Measurements from ENCODE around the gene DCBLD1.
"Not testable (repeated sequence)": the region's sequence is repeated elsewhere in the genome, so short reads cannot be mapped to it uniquely, and the experiment has no call there.

The DCBLD1 gene

GRCh38 chr6:117482240-117483003 is at the start of gene DCBLD1:
TSS of gene DCBLD1 (plus strand) at chr6:117482674. CDS start at chr6:117482782, 108 bp downstream.
- DNase-seq: no peak

GRCh38 chr6:117440706-117441525 is 41.6 kb upstream of the DCBLD1 start:
- no peak for DNase-seq

GRCh38 chr6:117441824-117442264 is 40.6 kb upstream of the DCBLD1 start:
- no peak for DNase-seq

- not testable (repeated sequence) for DNase-seq
Observed at GRCh38 chr6:117442313-117442712, 40.2 kb upstream of the DCBLD1 start.

GRCh38 chr6:117444600-117444999 is 37.9 kb upstream of the DCBLD1 start:
- DNase-seq: no peak

GRCh38 chr6:117446861-117447260 is 35.6 kb upstream of the DCBLD1 start:
- DNase-seq: no peak

GRCh38 chr6:117448011-117448410 is 34.5 kb upstream of the DCBLD1 start:
- no peak for DNase-seq

GRCh38 chr6:117448732-117449485 is 33.6 kb upstream of the DCBLD1 start:
- DNase-seq: no peak

- no peak for DNase-seq
Observed at GRCh38 chr6:117449549-117450439, 32.7 kb upstream of the DCBLD1 start.

- DNase-seq: no peak
Observed at GRCh38 chr6:117451671-117452070, 30.8 kb upstream of the DCBLD1 start.

GRCh38 chr6:117456250-117456649 is 26.2 kb upstream of the DCBLD1 start:
- DNase-seq: no peak

GRCh38 chr6:117456998-117457397 is 25.5 kb upstream of the DCBLD1 start:
- no peak for DNase-seq

- DNase-seq: no peak
Observed at GRCh38 chr6:117459204-117459944, 23.1 kb upstream of the DCBLD1 start.

- DNase-seq: no peak
Observed at GRCh38 chr6:117463762-117464665, 18.5 kb upstream of the DCBLD1 start.

GRCh38 chr6:117464700-117465099 is 17.8 kb upstream of the DCBLD1 start:
- no peak for DNase-seq

- DNase-seq: no peak
Observed at GRCh38 chr6:117465691-117466090, 16.8 kb upstream of the DCBLD1 start.

- no peak for DNase-seq
Observed at GRCh38 chr6:117467876-117468275, 14.6 kb upstream of the DCBLD1 start.

GRCh38 chr6:117468527-117468926 is 13.9 kb upstream of the DCBLD1 start:
- not testable (repeated sequence) for DNase-seq

- DNase-seq: no peak
Observed at GRCh38 chr6:117469356-117469755, 13.1 kb upstream of the DCBLD1 start.

GRCh38 chr6:117469791-117470190 is 12.7 kb upstream of the DCBLD1 start:
- DNase-seq: no peak
